K562 (cell line): ENCODE results near the gene CCDC47.

ENCODE experiments used
- SIN3A ChIP-seq, 2 experiments: fragments of 150-350 bp in 1 of 2; IDR thresholded peaks; 2 replicates each; pipeline ENCODE4 v1.6.1; 2011 to 2016; ENCODE audit warnings: borderline replicate concordance in 2 of 2, low read depth in 2 of 2, low read length in 2 of 2, mild to moderate bottlenecking in 2 of 2, moderate library complexity in 2 of 2; ENCODE audit not compliant: control insufficient read depth in 1 of 2
- TF ChIP-seq, protein P1 (sequence below): sonication (generic); formaldehyde crosslinking; IDR thresholded peaks from 2 replicates; pipeline ENCODE4 v1.9.0; 2022; ENCODE audit warnings: mild to moderate bottlenecking, missing genetic modification reagents

DNA sequence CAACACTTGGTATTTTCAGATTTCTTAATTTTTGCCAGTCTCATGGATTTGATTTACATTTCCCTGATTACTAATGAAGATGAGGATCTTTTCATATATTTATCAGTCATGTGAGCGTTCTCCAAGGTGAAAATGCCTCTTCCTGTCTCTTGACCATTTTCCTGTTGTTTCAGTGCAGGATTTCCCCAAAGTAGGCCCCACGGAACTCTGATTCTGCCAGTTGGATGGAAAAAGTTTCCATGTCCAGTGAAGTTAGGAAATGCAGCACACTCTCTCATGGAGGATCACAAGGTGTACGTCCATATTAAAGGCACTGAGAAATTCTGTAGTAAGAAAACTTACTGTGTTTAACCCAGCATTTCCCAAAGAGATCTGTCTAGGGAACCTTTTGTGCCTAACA is 57.0 kb downstream of the CCDC47 start:
- TF ChIP-seq, protein P1, sequence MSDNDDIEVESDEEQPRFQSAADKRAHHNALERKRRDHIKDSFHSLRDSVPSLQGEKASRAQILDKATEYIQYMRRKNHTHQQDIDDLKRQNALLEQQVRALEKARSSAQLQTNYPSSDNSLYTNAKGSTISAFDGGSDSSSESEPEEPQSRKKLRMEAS (CRISPR knock-in tag) = no peak
- no peak for TF ChIP-seq SIN3A (IDR thresholded peaks at IDR 0.05; ENCODE audit: borderline replicate concordance in 2 of 2, control insufficient read depth in 1 of 2, low read depth in 2 of 2, low read length in 2 of 2)
